ENCODE data around the gene TRIM33.

TRIM33 gene

DNA sequence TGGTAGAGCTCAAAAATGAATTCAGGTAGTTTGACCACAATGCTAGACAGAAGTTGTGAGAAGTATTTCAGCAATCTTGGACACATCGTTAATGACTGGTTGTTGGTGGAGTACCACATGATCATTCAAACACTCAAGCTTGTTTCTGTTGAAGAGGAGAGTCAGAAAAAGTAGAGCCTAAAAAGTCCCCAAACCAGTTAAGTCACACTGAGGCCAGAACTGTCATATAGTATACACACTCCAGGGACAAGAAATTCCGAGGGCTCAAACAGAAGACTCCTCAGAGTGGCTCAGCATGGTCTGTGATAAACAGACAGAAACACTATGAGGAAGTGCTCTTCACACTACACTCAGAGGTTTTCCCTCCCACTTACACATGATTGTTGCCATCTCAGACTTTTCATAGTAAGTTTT is 5.8 kb downstream of the TRIM33 start:
- Histone ChIP-seq H3K4me3 (no peak overlapping the region), H3K4me1 (peaks cover 28 to 70% (median 32%) of the 10 kb centered on the region in 10 experiments), H3K36me3 (peaks cover 15 to 65% (median 55%) of the 10 kb centered on the region in 11 experiments; a peak in 21 of 22 replicates), H3K27me3 (no peaks in the 10 kb centered on the region), H3K9ac (peak overlapping the region in 1 of 11 experiments; percentile 36; a peak in 1 of 22 replicates), H3K9me3 (replicated peaks in 1 of 11) (peaks cover 0 to 14% (median 10%) of the 10 kb centered on the region in 11 experiments; a peak in 17 of 22 replicates), H3K4me2 (peak overlapping the region in 3 of 11 experiments; percentile 13 to 74 (median 55); a peak in 4 of 22 replicates), H3K27ac (peak overlapping the region in 1 of 11 experiments; percentile 29; a peak in 1 of 22 replicates), H4K20me1 (peaks cover 57 to 100% (median 82%) of the 10 kb centered on the region in 11 experiments)
- no peak for TF ChIP-seq Cebpa-rat (IDR thresholded peaks at IDR 0.05)

- no peak for TF ChIP-seq Cebpa-rat (IDR thresholded peaks at IDR 0.05)
- Histone ChIP-seq H3K4me3 (no peak overlapping the region), H3K9me3 (replicated peaks in 1 of 11) (peaks cover 0 to 26% (median 22%) of the 10 kb centered on the region in 11 experiments; a peak in 17 of 22 replicates), H3K4me2 (no peak overlapping the region; a peak in 1 of 22 replicates), H3K9ac (no peak overlapping the region), H3K4me1 (peaks cover 21 to 75% (median 23%) of the 10 kb centered on the region in 10 experiments), H3K27me3 (no peaks in the 10 kb centered on the region), H3K36me3 (peaks cover 15 to 76% (median 66%) of the 10 kb centered on the region in 11 experiments; a peak in 21 of 22 replicates), H4K20me1 (peaks cover 45 to 100% (median 80%) of the 10 kb centered on the region in 11 experiments), H3K27ac (no peak overlapping the region)
These were observed 7.0 kb downstream of the TRIM33 start for GRCh38 chr1:114503916-114504422.

- H3K9me3 ChIP-seq (replicated peaks in 1 of 11) = peaks cover 0 to 45% (median 39%) of the 10 kb centered on the region in 11 experiments; a peak in 17 of 22 replicates
- no peak overlapping the region for H3K4me3 ChIP-seq
- TF ChIP-seq Cebpa-rat (IDR thresholded peaks at IDR 0.05) = no peak
- H3K27ac ChIP-seq = no peak overlapping the region
- peaks cover 19 to 92% (median 81%) of the 10 kb centered on the region in 11 experiments; a peak in 21 of 22 replicates for H3K36me3 ChIP-seq
- peaks cover 26 to 100% (median 66%) of the 10 kb centered on the region in 11 experiments for H4K20me1 ChIP-seq
- peaks cover 2 to 58% (median 4%) of the 10 kb centered on the region in 10 experiments; a peak in 18 of 20 replicates for H3K4me1 ChIP-seq
- H3K27me3 ChIP-seq = no peaks in the 10 kb centered on the region
- peak overlapping the region in 2 of 11 experiments; percentile 9 to 20; a peak in 2 of 22 replicates for H3K4me2 ChIP-seq
- no peak overlapping the region for H3K9ac ChIP-seq
These were observed 8.9 kb downstream of the TRIM33 start for GRCh38 chr1:114502080-114502479.

DNA sequence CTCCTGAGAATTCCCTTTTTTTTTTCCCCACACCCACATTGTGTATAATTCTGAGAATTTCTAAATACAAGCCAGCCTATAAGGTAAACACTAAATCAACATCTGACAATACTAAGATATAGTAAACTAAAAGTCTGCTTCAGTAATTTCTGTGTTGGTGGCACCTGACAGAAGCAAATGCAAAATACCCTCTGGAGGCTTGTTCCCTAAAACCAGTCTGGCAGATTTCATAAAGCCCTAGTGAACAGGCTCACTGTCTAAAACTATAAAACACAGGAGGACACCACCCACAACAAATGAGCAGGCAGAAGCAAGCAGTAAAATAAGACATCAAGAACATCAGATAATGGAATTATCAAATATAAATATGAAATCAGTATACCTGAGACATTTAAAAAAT is 11.5 kb downstream of the TRIM33 start:
- no peak overlapping the region for H3K27ac ChIP-seq
- no peak overlapping the region; a peak in 1 of 20 replicates for H3K4me3 ChIP-seq
- no peak overlapping the region for H3K9ac ChIP-seq
- H4K20me1 ChIP-seq = peaks cover 3 to 99% (median 48%) of the 10 kb centered on the region in 11 experiments; a peak in 19 of 22 replicates
- 0 out of 22 replicates have a peak overlapping the region, but pooled peaks of 1 of the 11 experiments have one; percentile 15 for H3K4me2 ChIP-seq
- H3K36me3 ChIP-seq = peaks cover 11 to 89% (median 64%) of the 10 kb centered on the region in 11 experiments; a peak in 21 of 22 replicates
- no peak for TF ChIP-seq Cebpa-rat (IDR thresholded peaks at IDR 0.05)
- H3K27me3 ChIP-seq = no peaks in the 10 kb centered on the region
- H3K9me3 ChIP-seq (replicated peaks in 1 of 11) = peaks cover 0 to 67% (median 56%) of the 10 kb centered on the region in 11 experiments; a peak in 18 of 22 replicates
- peaks cover 0 to 55% (median 0%) of the 10 kb centered on the region in 10 experiments; a peak in 7 of 20 replicates for H3K4me1 ChIP-seq

GRCh38 chr1:114496089-114496488 is 14.9 kb downstream of the TRIM33 start:
- peaks cover 0 to 98% (median 26%) of the 10 kb centered on the region in 11 experiments; a peak in 16 of 22 replicates for H4K20me1 ChIP-seq
- no peak for TF ChIP-seq Cebpa-rat (IDR thresholded peaks at IDR 0.05)
- H3K9me3 ChIP-seq (replicated peaks in 1 of 11) = peaks cover 25 to 93% (median 85%) of the 10 kb centered on the region in 11 experiments
- no peak overlapping the region for H3K4me3 ChIP-seq
- no peak overlapping the region for H3K9ac ChIP-seq
- no peak overlapping the region for H3K27ac ChIP-seq
- H3K4me1 ChIP-seq = peaks cover 0 to 38% (median 0%) of the 10 kb centered on the region in 10 experiments; a peak in 7 of 20 replicates
- H3K36me3 ChIP-seq = peaks cover 31 to 94% (median 74%) of the 10 kb centered on the region in 11 experiments
- peak overlapping the region in 2 of 11 experiments; percentile 34 to 47; a peak in 3 of 22 replicates for H3K4me2 ChIP-seq
- H3K27me3 ChIP-seq = no peaks in the 10 kb centered on the region

GRCh38 chr1:114495486-114495885 is 15.5 kb downstream of the TRIM33 start:
- Histone ChIP-seq H3K4me1 (peaks cover 0 to 43% (median 0%) of the 10 kb centered on the region in 10 experiments; a peak in 7 of 20 replicates), H3K36me3 (peaks cover 31 to 96% (median 74%) of the 10 kb centered on the region in 11 experiments), H3K4me2 (peak overlapping the region in 2 of 11 experiments; percentile 34 to 47; a peak in 4 of 22 replicates), H3K4me3 (no peak overlapping the region), H3K27me3 (no peaks in the 10 kb centered on the region), H3K27ac (no peak overlapping the region), H3K9ac (no peak overlapping the region), H4K20me1 (peaks cover 0 to 98% (median 30%) of the 10 kb centered on the region in 11 experiments; a peak in 16 of 22 replicates), H3K9me3 (replicated peaks in 1 of 11) (peaks cover 25 to 97% (median 82%) of the 10 kb centered on the region in 11 experiments)
- TF ChIP-seq Cebpa-rat (IDR thresholded peaks at IDR 0.05) = no peak

DNA sequence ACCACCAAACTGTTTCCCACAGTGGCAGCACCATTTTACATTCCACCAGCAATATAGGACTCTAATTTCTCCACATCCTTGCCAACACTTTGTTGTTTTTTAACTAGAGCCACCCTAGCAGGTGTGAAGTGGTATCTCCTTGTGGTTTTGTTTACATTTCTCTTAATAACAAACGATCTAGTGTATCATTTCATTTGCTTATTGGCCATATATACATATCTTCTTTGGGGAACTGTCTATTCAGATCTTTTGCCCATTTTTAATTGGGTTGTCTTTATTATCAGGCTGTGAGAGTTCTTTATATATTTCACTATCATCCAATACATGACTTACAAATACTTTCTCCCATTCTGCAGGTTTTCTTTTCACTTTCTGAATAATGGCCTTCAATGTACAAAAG is 18.0 kb downstream of the TRIM33 start:
- Histone ChIP-seq H3K27me3 (no peaks in the 10 kb centered on the region), H3K9me3 (replicated peaks in 1 of 11) (peaks cover 30 to 96% (median 79%) of the 10 kb centered on the region in 11 experiments), H3K4me3 (no peak overlapping the region; a peak in 1 of 20 replicates), H3K36me3 (peaks cover 28 to 91% (median 67%) of the 10 kb centered on the region in 11 experiments), H3K9ac (no peak overlapping the region), H3K4me2 (no peak overlapping the region), H4K20me1 (peaks cover 0 to 97% (median 33%) of the 10 kb centered on the region in 11 experiments; a peak in 16 of 22 replicates), H3K4me1 (peaks cover 0 to 36% (median 0%) of the 10 kb centered on the region in 10 experiments; a peak in 7 of 20 replicates), H3K27ac (no peak overlapping the region)
- TF ChIP-seq Cebpa-rat (IDR thresholded peaks at IDR 0.05) = no peak

DNA sequence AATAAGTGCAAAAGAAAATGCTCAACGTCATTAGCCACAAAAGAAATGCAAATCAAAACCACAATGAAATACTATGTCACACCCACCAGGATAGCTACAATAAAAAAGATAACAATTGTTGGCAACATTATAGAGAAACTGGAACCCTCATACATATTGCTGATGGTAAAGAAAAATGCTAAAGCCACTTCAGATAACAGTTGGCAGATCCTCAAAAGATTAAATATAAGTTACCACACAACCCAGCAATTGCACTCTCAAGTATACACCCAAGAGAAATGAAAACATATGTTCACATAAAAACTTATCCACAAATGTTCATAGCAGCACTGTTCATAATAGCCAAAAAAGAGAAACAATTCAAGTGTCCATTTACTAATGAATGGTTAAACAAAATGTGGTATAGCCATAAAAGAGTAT is 20.7 kb downstream of the TRIM33 start:
- no peak for TF ChIP-seq Cebpa-rat (IDR thresholded peaks at IDR 0.05)
- H3K9ac ChIP-seq = no peak overlapping the region
- H3K27ac ChIP-seq = no peak overlapping the region
- no peaks in the 10 kb centered on the region for H3K27me3 ChIP-seq
- no peak overlapping the region for H3K4me3 ChIP-seq
- peaks cover 0 to 94% (median 26%) of the 10 kb centered on the region in 11 experiments; a peak in 15 of 22 replicates for H4K20me1 ChIP-seq
- H3K4me1 ChIP-seq = peaks cover 0 to 22% (median 0%) of the 10 kb centered on the region in 10 experiments; a peak in 6 of 20 replicates
- H3K9me3 ChIP-seq (replicated peaks in 1 of 11) = peaks cover 32 to 94% (median 83%) of the 10 kb centered on the region in 11 experiments
- H3K36me3 ChIP-seq = peaks cover 35 to 82% (median 68%) of the 10 kb centered on the region in 11 experiments
- H3K4me2 ChIP-seq = peak overlapping the region in 1 of 11 experiments; percentile 21; a peak in 1 of 22 replicates

DNA sequence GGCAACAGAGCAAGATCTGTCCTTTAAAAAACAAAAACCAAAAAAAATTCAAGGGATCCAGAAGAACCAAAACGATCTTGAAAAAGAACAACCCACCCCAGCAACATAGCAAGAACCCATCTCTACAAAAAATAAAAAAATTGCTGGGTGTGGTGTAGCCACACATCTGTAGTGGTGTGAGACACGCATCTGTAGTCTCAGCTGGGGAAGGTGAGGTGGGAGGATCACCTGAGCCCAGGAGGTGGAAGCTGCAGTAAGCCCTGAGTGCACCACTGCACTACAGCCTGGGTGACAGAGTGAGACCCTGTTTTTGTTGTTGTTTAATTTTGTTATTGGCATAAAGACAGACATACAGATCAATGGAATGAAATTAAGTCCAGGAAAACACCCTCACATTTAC is 22.3 kb downstream of the TRIM33 start:
- H4K20me1 ChIP-seq = peaks cover 0 to 86% (median 31%) of the 10 kb centered on the region in 11 experiments; a peak in 15 of 22 replicates
- H3K4me3 ChIP-seq = no peak overlapping the region
- no peaks in the 10 kb centered on the region for H3K27me3 ChIP-seq
- no peak overlapping the region for H3K27ac ChIP-seq
- no peak overlapping the region for H3K9ac ChIP-seq
- H3K4me1 ChIP-seq = peaks cover 0 to 16% (median 0%) of the 10 kb centered on the region in 10 experiments; a peak in 4 of 20 replicates
- H3K36me3 ChIP-seq = peaks cover 27 to 82% (median 68%) of the 10 kb centered on the region in 11 experiments
- no peak overlapping the region for H3K4me2 ChIP-seq
- TF ChIP-seq Cebpa-rat (IDR thresholded peaks at IDR 0.05) = no peak
- peaks cover 24 to 94% (median 84%) of the 10 kb centered on the region in 11 experiments for H3K9me3 ChIP-seq (replicated peaks in 1 of 11)
